GM12891 (cell line): ENCODE data around the gene SUCNR1.
"Not testable (repeated sequence)": the region's sequence is repeated elsewhere in the genome, so short reads cannot be mapped to it uniquely, and the experiment has no call there.

ENCODE experiments used
- DNase-seq: peaks from one replicate; pipeline ENCODE4 v3.0.0; 2011; ENCODE audit warnings: low spot score; ENCODE audit not compliant: insufficient read length
- FAIRE-seq: peaks from 2 replicates; lab custom pipeline; 2011; peaks lifted over from hg19 to GRCh38; lab: Jason Lieb, UNC
- PAX5 ChIP-seq: IDR thresholded peaks from 2 replicates; pipeline ENCODE4 v1.6.1; 2011; ENCODE audit warnings: low read length, moderate library complexity, mild to moderate bottlenecking; ENCODE audit not compliant: insufficient read depth, severe bottlenecking
- POLR2A ChIP-seq: IDR thresholded peaks from 2 replicates; pipeline ENCODE4 v1.6.1; 2011; ENCODE audit warnings: low read depth, low read length, control low read depth
- POLR2AphosphoS5 ChIP-seq: IDR thresholded peaks from 2 replicates; pipeline ENCODE4 v1.6.1; 2011; ENCODE audit warnings: low read depth, low read length, control low read depth
- POU2F2 ChIP-seq: IDR thresholded peaks from 2 replicates; pipeline ENCODE4 v1.6.1; 2011; ENCODE audit warnings: low read depth, mild to moderate bottlenecking, control low read depth, low read length, moderate library complexity
- SPI1 ChIP-seq: IDR thresholded peaks from 2 replicates; pipeline ENCODE4 v1.6.1; 2011; ENCODE audit warnings: low read depth, low read length, control low read depth
- TAF1 ChIP-seq: IDR thresholded peaks from 2 replicates; pipeline ENCODE4 v1.6.1; 2011; ENCODE audit warnings: low read depth, low read length, control low read depth

Gene SUCNR1

GRCh38 chr3:151926956-151927355 lies 53.5 kb downstream of the SUCNR1 start:
- no peak for TF ChIP-seq POLR2A
- no peak for TF ChIP-seq TAF1
- no peak for TF ChIP-seq POLR2AphosphoS5
- TF ChIP-seq PAX5, result no peak
- TF ChIP-seq SPI1, result no peak
- no peak for TF ChIP-seq POU2F2

GRCh38 chr3:151927915-151928525 lies 54.6 kb downstream of the SUCNR1 start:
- DNase-seq, FAIRE-seq: not testable (repeated sequence)

More at GRCh38 chr3:151926956-151927355, 53.5 kb downstream of the SUCNR1 start:
- FAIRE-seq (no peak), DNase-seq (no peak)

- no peak for FAIRE-seq
- TF ChIP-seq POLR2AphosphoS5, result no peak
- no peak for TF ChIP-seq PAX5
- no peak for TF ChIP-seq TAF1
- TF ChIP-seq POLR2A, result no peak
- TF ChIP-seq POU2F2, result no peak
- no peak for TF ChIP-seq SPI1
- DNase-seq, result no peak
Observed at GRCh38 chr3:151931171-151931570, 57.7 kb downstream of the SUCNR1 start.

GRCh38 chr3:151933234-151933853 lies 59.9 kb downstream of the SUCNR1 start:
- no peak for TF ChIP-seq TAF1
- no peak for TF ChIP-seq POLR2AphosphoS5
- no peak for TF ChIP-seq PAX5
- TF ChIP-seq POLR2A, result no peak
- TF ChIP-seq SPI1, result no peak
- no peak for TF ChIP-seq POU2F2
- DNase-seq (no peak), FAIRE-seq (no peak)
